ENCODE measurements around the gene PDCD6IP.
"Not testable (repeated sequence)": the region's sequence is repeated elsewhere in the genome, so short reads cannot be mapped to it uniquely, and the experiment has no call there.

The PDCD6IP gene

GRCh38 chr3:33850599-33850998, 52.2 kb downstream of the PDCD6IP start:
- not testable (repeated sequence) for DNase-seq

- DNase-seq, result not testable (repeated sequence)
Observed at GRCh38 chr3:33855407-33855806, 57.0 kb downstream of the PDCD6IP start.

GRCh38 chr3:33855884-33856546, 57.6 kb downstream of the PDCD6IP start:
- no peak for DNase-seq

- not testable (repeated sequence) for DNase-seq
Observed at GRCh38 chr3:33857701-33858100, 59.3 kb downstream of the PDCD6IP start.

GRCh38 chr3:33858131-33858530, 59.7 kb downstream of the PDCD6IP start:
- no peak for DNase-seq

- no peak for DNase-seq
Observed at GRCh38 chr3:33860373-33861050, 62.1 kb downstream of the PDCD6IP start.

- DNase-seq, result no peak
Observed at GRCh38 chr3:33865133-33865532, 66.7 kb downstream of the PDCD6IP start.

- DNase-seq, result no peak
Observed at GRCh38 chr3:33868309-33868708, 69.9 kb downstream of the PDCD6IP start.

- DNase-seq, result no peak
Observed at GRCh38 chr3:33869977-33870376, 71.5 kb downstream of the PDCD6IP start.

GRCh38 chr3:33874815-33875214, 76.4 kb downstream of the PDCD6IP start:
- DNase-seq, result no peak

GRCh38 chr3:33875680-33876079, 77.2 kb downstream of the PDCD6IP start:
- no peak for DNase-seq

- DNase-seq, result peak; percentile 68
Observed at GRCh38 chr3:33877187-33877586, 78.8 kb downstream of the PDCD6IP start.

- DNase-seq, result no peak
Observed at GRCh38 chr3:33879540-33879939, 81.1 kb downstream of the PDCD6IP start.

- no peak for DNase-seq
Observed at GRCh38 chr3:33881156-33882064, 83.0 kb downstream of the PDCD6IP start.

GRCh38 chr3:33882296-33882695, 83.9 kb downstream of the PDCD6IP start:
- no peak for DNase-seq

- DNase-seq, result peak; percentile 7
Observed at GRCh38 chr3:33883538-33883950, 85.1 kb downstream of the PDCD6IP start.

GRCh38 chr3:33883951-33884561, 85.6 kb downstream of the PDCD6IP start:
- DNase-seq, result no peak

GRCh38 chr3:33884701-33885100, 86.3 kb downstream of the PDCD6IP start:
- no peak for DNase-seq

GRCh38 chr3:33885496-33885895, 87.1 kb downstream of the PDCD6IP start:
- DNase-seq, result no peak

GRCh38 chr3:33886015-33886414, 87.6 kb downstream of the PDCD6IP start:
- DNase-seq, result no peak

- DNase-seq, result no peak
Observed at GRCh38 chr3:33887478-33887877, 89.0 kb downstream of the PDCD6IP start.

- DNase-seq, result no peak
Observed at GRCh38 chr3:33889394-33890039, 91.1 kb downstream of the PDCD6IP start.

- no peak for DNase-seq
Observed at GRCh38 chr3:33892655-33893054, 94.2 kb downstream of the PDCD6IP start.
